Large intestine (tissue), 3 donors: ENCODE results near the gene PTPRS. TPM values are rescaled to one million over a fixed set of nuclear protein-coding genes. Genes with fewer than 3 reads are reported as not detected.

Experiments used
- DNase-seq, 2 donors: peaks; one replicate each; pipeline versions ENCODE4 v3.0.0 to v3.0.0-alpha.2; 2013
- H3K27ac ChIP-seq: one replicate; pipeline ENCODE4 v1.5.1; 2013; ENCODE audit warnings: low read length
- H3K27me3 ChIP-seq: 2 replicates; pipeline ENCODE4 v1.6.1; 2013; ENCODE audit warnings: low read length; ENCODE audit not compliant: control insufficient read depth, insufficient read depth
- H3K36me3 ChIP-seq: 2 replicates; pipeline ENCODE4 v1.6.1; 2013; ENCODE audit warnings: low read length; ENCODE audit not compliant: control insufficient read depth, insufficient read depth
- H3K4me1 ChIP-seq: one replicate; pipeline ENCODE4 v1.6.1; 2013; ENCODE audit warnings: low read length; ENCODE audit not compliant: control insufficient read depth, insufficient read depth
- H3K4me3 ChIP-seq: one replicate; pipeline ENCODE4 v1.5.1; 2013; ENCODE audit warnings: low read length
- H3K9me3 ChIP-seq: one replicate; pipeline ENCODE4 v1.6.1; 2013; ENCODE audit warnings: mild to moderate bottlenecking, low read depth, low read length, moderate library complexity; ENCODE audit not compliant: control insufficient read depth
- WGBS: methylation state at CpG from one replicate; pipeline ENCODE4 v1.1.5; 2013; ENCODE audit warnings: low lambda C conversion rate; ENCODE audit not compliant: insufficient coverage; 5-methylcytosine and 5-hydroxymethylcytosine counted together
- polyA plus RNA-seq: library from polyadenylated mRNA; unstranded; fragments of 120-200 nt; gene quantifications from one replicate; pipeline ENCODE4 v1.2.1, GENCODE V29; 2013

The PTPRS gene
- polyA plus RNA-seq, 1 donor: 25.3 TPM

DNA sequence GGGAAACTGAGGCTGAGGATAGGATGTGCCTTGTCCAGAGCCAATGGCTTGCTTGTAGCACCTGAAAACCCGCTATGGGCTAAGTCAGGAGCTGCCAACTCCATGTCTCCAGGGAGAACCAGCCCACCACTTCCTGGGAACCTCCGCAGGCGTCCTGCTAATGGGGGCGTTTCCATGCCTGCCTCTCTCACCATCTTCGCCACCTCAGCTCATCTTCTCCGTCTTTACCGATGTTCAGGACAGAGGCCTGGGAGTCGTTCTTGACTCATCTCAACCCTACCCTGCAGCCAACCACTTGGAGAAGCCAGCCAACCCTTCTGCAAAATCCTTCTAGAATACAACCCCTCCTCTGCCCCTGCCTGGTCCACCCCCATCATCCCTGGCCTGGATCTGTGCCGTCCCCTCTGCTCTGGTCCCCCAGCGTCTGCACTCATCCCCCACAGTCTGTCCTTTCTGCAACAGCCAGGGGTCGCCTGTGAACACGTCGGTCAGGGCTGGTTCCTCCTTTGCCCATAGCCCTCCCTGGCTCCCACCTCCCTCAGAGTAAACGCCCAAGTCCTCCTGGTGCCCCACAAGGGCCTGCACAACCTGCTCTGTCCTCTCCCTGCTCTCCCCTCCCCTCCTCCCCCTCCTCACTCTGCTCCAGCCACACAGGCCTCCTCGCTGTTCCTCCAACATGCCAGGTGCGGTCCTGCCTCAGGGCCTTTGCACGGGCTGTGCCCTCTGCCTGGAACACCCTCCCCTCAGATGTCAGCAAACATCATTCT, 31.0 kb downstream of the PTPRS start:
- no peak overlapping the region for H3K27ac ChIP-seq

GRCh38 chr19:5308451-5309437, 31.9 kb downstream of the PTPRS start:
- Histone ChIP-seq H3K36me3 (no peaks in the 10 kb centered on the region), H3K27ac (peak overlapping the region; percentile 10), H3K27me3 (no peaks in the 10 kb centered on the region), H3K9me3 (no peaks in the 10 kb centered on the region), H3K4me1 (no peaks in the 10 kb centered on the region), H3K4me3 (no peak overlapping the region)
- peak; percentile 38 to 42 for DNase-seq
- no CpG with 5 or more reads among the region's 21 CpGs for whole genome bisulfite sequencing

More for the DNA sequence above, 31.0 kb downstream of the PTPRS start:
- H3K4me3 ChIP-seq: no peak overlapping the region
- no peaks in the 10 kb centered on the region for H3K36me3 ChIP-seq
- WGBS: no CpG with 5 or more reads among the region's 17 CpGs
- H3K27me3 ChIP-seq: no peaks in the 10 kb centered on the region
- DNase-seq: no peak
- H3K9me3 ChIP-seq: no peaks in the 10 kb centered on the region
- no peaks in the 10 kb centered on the region for H3K4me1 ChIP-seq

DNA sequence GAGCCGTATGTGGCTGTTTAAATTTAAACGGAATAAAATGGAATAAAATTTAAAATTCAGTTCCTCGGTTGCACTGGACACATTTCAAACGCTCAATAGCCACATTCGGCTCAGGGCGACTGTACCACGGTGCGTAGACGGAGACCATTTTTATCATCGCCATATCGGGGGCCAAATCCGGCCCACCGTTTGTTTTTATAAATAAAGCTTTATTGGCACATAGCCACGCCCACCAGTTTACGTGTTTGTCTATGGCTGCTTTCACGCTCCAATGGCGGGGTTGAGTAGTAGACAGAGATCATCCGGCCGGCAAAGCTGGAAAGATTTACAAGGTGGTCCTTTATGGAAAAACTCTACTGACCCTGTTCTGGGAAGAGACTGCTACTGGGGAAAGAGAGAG, 33.0 kb downstream of the PTPRS start:
- Histone ChIP-seq H3K9me3 (no peaks in the 10 kb centered on the region), H3K27ac (no peak overlapping the region), H3K4me1 (no peaks in the 10 kb centered on the region), H3K4me3 (no peak overlapping the region), H3K36me3 (no peaks in the 10 kb centered on the region), H3K27me3 (no peaks in the 10 kb centered on the region)
- WGBS: 93% methylated on average over 3 of the region's 19 CpGs
- no peak for DNase-seq

- no peak for DNase-seq
- H3K27ac ChIP-seq: no peak overlapping the region
- H3K9me3 ChIP-seq: no peaks in the 10 kb centered on the region
- H3K4me1 ChIP-seq: no peaks in the 10 kb centered on the region
- H3K27me3 ChIP-seq: no peaks in the 10 kb centered on the region
- no CpG with 5 or more reads among the region's 3 CpGs for WGBS
- no peaks in the 10 kb centered on the region for H3K36me3 ChIP-seq
- H3K4me3 ChIP-seq: no peak overlapping the region
These were observed 35.4 kb downstream of the PTPRS start for GRCh38 chr19:5305163-5305562.

DNA sequence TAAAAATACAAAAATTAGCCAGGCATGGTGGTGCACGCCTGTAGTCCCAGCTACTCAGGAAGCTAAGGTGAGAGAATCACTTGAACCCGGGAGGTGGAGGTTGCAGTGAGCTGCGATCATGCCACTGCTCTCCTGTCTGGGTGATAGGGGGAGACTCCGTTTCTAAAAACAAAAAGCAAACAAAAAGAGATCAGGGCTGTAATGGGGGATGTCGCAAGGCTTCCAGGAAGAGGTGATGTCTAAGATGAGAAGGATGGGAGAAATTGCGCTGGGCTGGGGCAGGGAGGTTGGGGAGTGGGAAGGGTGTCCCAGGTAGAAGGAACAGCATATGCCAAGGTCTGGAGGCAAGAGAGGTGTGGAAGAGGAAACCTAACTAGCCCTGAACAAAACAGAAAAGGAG, 36.1 kb downstream of the PTPRS start:
- no peak overlapping the region for H3K27ac ChIP-seq
- 100% methylated on average over 2 of the region's 6 CpGs for WGBS
- H3K36me3 ChIP-seq: no peaks in the 10 kb centered on the region
- DNase-seq: no peak
- H3K9me3 ChIP-seq: no peaks in the 10 kb centered on the region
- H3K27me3 ChIP-seq: no peaks in the 10 kb centered on the region
- H3K4me1 ChIP-seq: no peaks in the 10 kb centered on the region
- H3K4me3 ChIP-seq: no peak overlapping the region

- Histone ChIP-seq H3K27me3 (no peaks in the 10 kb centered on the region), H3K9me3 (peaks cover 3% of the 10 kb centered on the region), H3K4me1 (no peaks in the 10 kb centered on the region), H3K27ac (no peak overlapping the region), H3K4me3 (no peak overlapping the region), H3K36me3 (no peaks in the 10 kb centered on the region)
- WGBS: 100% methylated on average over 1 of the region's 7 CpGs
- DNase-seq: no peak
These were observed 37.4 kb downstream of the PTPRS start for GRCh38 chr19:5303208-5303607.

- H3K9me3 ChIP-seq: peaks cover 3% of the 10 kb centered on the region
- H3K36me3 ChIP-seq: no peaks in the 10 kb centered on the region
- no CpG with 5 or more reads among the region's 9 CpGs for WGBS
- no peak for DNase-seq
- no peak overlapping the region for H3K27ac ChIP-seq
- H3K4me3 ChIP-seq: no peak overlapping the region
- no peaks in the 10 kb centered on the region for H3K27me3 ChIP-seq
- no peaks in the 10 kb centered on the region for H3K4me1 ChIP-seq
These were observed 38.2 kb downstream of the PTPRS start for GRCh38 chr19:5302396-5302795.

DNA sequence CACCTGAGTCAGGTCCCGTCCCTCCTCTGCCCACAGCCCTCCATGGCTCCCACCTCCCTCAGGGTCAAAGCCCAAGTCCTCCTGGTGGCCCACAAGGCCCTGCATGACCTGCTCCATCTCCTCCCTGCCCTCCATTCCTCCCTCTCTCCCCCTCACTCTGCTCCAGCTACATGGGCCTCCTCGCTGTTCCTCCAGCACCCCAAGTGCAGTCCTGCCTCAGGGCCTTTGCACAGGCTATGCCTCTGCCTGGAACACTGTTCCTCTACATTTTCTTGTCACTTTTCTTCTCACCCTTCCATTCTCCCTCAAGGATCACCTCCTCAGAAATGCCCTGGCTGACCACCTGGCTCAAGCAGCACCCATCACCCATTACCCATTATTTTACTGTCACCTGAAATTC, 41.5 kb downstream of the PTPRS start:
- H3K9me3 ChIP-seq: peaks cover 3% of the 10 kb centered on the region
- H3K27me3 ChIP-seq: peaks cover 5% of the 10 kb centered on the region
- WGBS: 100% methylated on average over 1 of the region's 2 CpGs
- H3K27ac ChIP-seq: no peak overlapping the region
- no peaks in the 10 kb centered on the region for H3K4me1 ChIP-seq
- DNase-seq: no peak
- H3K36me3 ChIP-seq: no peaks in the 10 kb centered on the region
- no peak overlapping the region for H3K4me3 ChIP-seq

DNA sequence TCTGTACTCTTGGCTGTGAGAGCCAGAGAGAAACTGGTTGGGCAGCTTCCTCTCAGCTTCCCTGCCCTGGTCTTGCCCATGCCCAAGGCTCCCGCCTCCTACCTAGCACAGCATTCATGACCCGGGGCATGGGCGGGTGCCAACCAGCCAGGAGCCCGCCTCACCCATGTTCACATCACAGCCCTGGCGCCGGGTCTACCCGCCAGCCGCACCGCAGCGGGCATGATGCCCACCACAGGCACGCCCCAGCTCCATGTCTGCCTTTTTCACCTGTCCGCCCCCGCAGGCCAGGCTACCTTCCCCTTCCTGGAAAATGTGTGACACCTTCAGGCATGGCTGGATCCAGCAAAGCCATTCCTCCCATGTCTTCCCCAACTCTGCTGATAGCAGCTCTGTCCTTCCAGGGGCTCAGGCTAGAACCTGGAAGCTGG, 42.1 kb downstream of the PTPRS start:
- Histone ChIP-seq H3K9me3 (peaks cover 9% of the 10 kb centered on the region), H3K36me3 (no peaks in the 10 kb centered on the region), H3K4me3 (no peak overlapping the region), H3K27me3 (peaks cover 12% of the 10 kb centered on the region), H3K4me1 (peaks cover 1% of the 10 kb centered on the region), H3K27ac (no peak overlapping the region)
- DNase-seq: no peak
- WGBS: no CpG with 5 or more reads among the region's 13 CpGs

GRCh38 chr19:5297272-5297669, 43.3 kb downstream of the PTPRS start:
- peaks cover 9% of the 10 kb centered on the region for H3K9me3 ChIP-seq
- DNase-seq: no peak
- peaks cover 5% of the 10 kb centered on the region for H3K4me1 ChIP-seq
- 93% methylated on average over 3 of the region's 6 CpGs for whole genome bisulfite sequencing
- H3K27ac ChIP-seq: no peak overlapping the region
- H3K36me3 ChIP-seq: no peaks in the 10 kb centered on the region
- no peak overlapping the region for H3K4me3 ChIP-seq
- peaks cover 16% of the 10 kb centered on the region for H3K27me3 ChIP-seq
